ENCODE data around the gene SYNDIG1L. TPM values are rescaled to one million over a fixed set of nuclear protein-coding genes. Genes with fewer than 3 reads are reported as not detected.

The SYNDIG1L gene
- total RNA-seq, 1 experiment from 2014 or later: not detected

DNA sequence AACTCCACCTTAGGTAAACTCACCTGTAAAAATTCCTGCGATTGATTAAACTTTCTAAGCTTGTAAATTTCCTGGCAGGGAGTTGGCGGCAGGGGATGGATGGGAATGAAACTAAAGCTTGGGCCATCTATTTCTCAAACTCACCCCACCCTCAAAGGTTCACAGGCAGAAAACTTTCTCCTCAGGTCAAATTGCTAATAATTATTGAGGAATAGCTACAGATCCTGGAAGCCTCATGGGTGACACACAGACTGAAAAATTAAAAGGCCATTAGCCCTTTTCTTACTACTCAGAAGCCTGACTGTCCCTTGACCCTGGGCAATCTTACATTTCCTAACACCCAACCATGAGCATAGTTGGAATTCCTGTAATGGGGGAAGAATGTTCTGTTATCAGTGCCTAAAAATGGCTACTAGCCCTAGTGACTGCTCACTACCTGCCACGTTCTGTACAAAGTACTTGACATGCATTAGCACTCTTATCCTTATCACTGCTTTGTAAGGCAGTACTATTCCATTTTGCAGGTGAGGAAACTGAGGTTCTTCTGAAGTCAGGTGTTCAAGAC, 12.4 kb upstream of the SYNDIG1L start:
- in situ Hi-C loops (cut with HindIII; ENCODE audit: low pct_unique_long_range_greater_than_20kb, low sequenced_read_pairs): no loop called here
- DNase-seq (ENCODE audit: low read depth, low spot score): no peak

DNA sequence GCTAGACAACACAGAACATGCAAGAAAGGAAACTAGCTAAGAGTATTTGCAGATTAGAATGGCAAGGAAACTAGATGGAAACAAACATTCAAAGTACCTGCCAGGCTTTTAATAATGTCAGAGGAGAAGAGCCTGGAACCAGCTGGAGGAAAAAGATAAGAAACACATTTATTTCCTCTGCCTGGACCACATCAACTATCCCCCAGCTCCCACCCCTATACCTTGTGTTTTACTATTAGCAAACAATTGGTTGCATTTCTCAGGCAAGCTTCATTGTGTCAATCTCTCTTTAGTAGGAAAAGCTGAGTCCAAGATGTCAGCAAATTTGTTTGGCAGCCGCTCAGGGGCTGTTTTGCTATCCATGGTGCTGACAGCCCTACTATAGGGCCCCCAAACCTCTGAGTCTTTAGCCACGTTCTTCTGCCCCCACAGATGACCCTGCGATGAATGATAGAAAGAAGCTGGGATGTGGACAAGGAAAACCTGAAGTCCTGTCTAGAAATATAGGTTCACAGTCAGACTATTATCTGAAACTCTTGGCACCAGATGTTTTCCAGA, 11.6 kb upstream of the SYNDIG1L start:
- in situ Hi-C loops (cut with HindIII; ENCODE audit: low pct_unique_long_range_greater_than_20kb, low sequenced_read_pairs): no loop called here
- DNase-seq (ENCODE audit: low read depth, low spot score): no peak

DNA sequence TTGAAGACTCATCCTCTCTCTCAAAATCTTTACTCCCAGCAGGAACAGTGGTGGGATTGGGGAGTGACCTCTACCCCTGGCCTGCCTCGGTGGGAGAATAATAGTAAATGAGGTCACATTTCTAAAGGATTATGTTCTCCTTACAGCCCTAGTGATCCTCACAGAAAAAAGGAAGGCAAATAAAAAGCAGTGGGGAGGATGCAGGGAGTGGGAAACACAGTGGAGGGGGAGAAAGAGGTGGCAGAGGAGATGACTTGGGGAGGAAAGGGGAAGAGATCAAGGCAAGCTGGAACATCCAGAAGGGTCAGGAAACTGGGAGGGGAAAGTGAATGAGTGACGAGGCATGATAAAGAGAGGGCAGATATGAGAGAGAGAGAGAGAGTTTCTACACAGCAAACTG, 8.3 kb upstream of the SYNDIG1L start:
- in situ Hi-C loops (cut with HindIII; ENCODE audit: low pct_unique_long_range_greater_than_20kb, low sequenced_read_pairs): no loop called here

DNA sequence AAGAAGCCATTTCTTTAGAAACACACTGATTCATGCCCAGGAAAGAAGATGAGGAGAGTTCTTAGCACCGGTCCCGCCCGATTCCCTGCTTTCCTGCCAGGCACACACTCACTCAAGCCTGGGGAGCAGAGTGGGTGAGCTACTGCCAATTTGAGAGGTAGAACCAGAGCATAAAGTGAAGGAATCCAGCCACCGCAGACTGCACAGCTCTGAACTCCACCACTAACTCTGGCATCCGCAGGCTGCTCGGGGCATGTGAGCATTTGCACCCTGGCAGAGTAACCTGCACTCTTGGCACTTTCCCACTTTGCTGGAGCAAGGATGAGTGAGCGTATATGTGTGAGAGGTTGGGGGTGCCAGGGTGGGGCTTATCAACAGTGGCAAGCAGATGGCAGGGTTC, 4.0 kb upstream of the SYNDIG1L start:
- no peak for DNase-seq (ENCODE audit: low read depth, low spot score)
- in situ Hi-C loops (cut with HindIII; ENCODE audit: low pct_unique_long_range_greater_than_20kb, low sequenced_read_pairs): no loop called here

More for the DNA sequence above, 8.3 kb upstream of the SYNDIG1L start:
- DNase-seq (ENCODE audit: low read depth, low spot score): no peak

DNA sequence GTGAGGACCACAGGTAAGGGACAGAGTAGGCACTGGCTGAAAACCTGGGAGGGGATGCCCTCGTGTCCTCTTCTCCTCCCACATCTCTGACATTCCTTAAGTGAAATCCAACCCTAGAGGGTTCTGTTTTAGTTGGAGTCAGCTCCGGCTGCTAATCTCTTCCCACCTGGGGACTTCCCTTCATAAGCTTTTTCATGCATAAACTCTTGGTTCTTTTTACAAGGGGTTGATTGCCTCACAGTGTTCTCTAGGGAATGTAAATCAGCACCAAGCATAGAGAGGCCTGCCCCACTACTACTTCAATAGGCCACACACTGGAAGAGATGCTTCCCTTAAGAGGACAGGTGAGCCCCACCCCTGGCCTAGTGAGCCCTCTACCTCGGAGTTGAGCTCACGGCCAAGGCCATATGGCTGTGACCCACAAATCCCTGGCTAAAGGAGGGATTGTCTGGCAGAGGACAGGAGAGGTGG, 3.2 kb upstream of the SYNDIG1L start:
- no peak for DNase-seq (ENCODE audit: low read depth, low spot score)

DNA sequence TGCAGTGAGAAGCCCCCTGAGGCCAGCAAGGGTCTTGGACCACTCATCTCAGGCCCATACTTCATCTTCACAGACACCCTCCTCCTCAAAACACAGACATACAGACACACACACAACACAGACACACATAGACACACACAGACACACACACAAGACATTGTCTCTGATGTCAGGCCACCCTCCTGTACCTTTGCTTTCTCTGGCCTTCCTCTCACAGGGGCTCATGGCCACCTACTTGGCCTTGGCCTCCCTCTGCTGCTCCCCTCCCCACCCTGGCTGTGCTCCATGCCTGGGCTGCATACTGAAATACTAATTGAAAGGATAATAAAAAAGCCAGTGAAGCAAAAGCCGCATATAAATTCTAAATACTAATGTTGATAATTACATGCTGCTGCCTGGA, 1.6 kb upstream of the SYNDIG1L start:
- in situ Hi-C loops (cut with HindIII; ENCODE audit: low pct_unique_long_range_greater_than_20kb, low sequenced_read_pairs): no loop called here
- no peak for DNase-seq (ENCODE audit: low read depth, low spot score)

More for the DNA sequence above, 3.2 kb upstream of the SYNDIG1L start:
- in situ Hi-C loops (cut with HindIII; ENCODE audit: low pct_unique_long_range_greater_than_20kb, low sequenced_read_pairs): no loop called here

DNA sequence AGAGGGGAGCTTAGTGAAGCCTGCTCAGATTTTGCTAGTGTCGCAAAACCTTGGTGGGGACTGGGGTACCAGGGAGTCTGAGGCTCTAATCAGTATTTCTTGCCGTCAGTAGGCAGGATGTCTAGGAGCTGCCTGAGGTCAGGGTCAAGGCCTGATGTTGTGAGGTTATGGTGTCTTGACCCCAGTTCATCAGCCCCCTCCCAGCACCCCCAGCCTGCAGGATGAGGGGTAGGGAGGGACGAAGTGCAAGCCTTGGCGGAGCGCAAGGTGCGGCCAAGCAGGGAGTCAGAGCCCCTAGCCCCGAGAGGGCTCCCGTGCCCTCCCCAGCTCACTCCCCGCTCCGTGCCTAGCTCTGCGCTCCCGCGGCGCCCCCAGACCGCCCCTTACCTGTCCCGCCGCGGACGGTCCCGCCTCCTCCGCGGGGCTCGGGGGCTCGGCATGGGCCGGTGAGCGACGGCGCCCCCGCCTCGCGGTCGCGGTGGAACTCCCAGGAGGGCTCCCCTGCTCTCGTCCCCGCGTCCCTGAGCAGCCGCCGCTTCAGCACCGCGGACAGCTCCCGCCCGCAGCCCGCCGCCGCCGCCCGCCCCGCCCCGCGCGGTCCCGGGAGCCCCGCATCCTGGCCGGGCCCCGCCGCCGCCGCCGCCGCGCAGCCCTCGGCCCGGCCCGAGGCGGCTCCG, 347 bp downstream of the SYNDIG1L start:
- peak; percentile 9 for DNase-seq (ENCODE audit: low read depth, low spot score)
- in situ Hi-C loops (cut with HindIII; ENCODE audit: low pct_unique_long_range_greater_than_20kb, low sequenced_read_pairs): no loop called here

DNA sequence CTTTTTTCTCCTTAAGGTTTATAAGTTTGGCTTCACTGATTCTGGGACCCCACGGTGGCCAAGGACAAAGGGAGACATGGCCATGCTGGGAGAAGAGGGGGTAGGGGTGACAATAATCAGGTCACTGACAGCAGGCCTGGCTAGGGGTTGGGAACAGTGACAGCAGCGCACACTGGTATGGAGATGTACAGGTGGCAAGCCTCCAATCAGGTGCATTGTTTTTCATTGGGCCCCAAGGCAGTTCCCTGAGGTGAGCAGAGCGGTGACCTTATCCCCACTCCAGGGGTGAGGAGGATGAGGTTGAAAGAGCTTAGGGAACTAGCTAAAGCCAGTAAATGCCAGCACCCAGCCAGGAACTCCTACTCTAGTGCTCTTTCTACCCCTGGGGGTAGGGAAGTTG, 1.4 kb downstream of the SYNDIG1L start:
- DNase-seq (ENCODE audit: low read depth, low spot score): no peak
- in situ Hi-C loops (cut with HindIII; ENCODE audit: low pct_unique_long_range_greater_than_20kb, low sequenced_read_pairs): no loop called here

DNA sequence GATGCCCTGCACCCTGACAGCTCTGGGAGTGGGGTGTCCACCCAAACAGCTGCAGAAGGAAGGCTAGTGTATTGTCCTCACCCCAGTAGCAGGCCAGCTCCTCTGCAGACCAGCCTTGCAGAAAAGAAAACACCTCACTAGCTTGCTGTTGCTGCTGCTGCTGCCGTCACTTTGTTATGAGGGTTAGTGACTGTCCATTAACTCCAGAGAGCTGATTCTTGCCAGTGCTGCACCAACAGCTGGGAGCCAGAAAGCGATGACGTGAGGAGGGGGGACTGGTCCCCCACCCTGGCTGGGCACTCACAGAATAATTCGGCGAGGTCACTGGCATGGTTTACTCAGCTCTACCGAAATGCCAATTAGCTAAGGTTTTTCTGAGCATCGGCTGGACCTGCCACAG, 2.8 kb downstream of the SYNDIG1L start:
- DNase-seq (ENCODE audit: low read depth, low spot score): no peak
- in situ Hi-C loops (cut with HindIII; ENCODE audit: low pct_unique_long_range_greater_than_20kb, low sequenced_read_pairs): no loop called here

DNA sequence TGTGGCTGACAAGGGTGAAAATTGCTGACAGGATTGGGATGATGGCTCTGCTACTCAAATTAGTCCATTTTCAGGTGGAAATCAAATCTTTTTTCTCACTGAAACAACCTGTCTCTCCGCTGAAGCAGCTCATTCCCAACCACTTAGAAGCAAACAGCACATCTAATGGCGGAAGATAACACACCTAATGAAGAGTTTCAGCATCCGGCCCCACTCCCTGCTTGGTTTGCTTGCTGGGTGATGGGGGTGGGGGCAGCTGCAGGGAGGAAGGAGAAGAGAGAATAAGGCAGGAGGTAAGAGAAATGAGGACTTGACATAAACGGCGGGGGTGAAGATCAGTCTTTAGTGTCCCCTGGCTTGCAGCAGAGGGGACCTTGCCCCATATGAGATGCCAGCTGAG, 4.0 kb downstream of the SYNDIG1L start:
- in situ Hi-C loops (cut with HindIII; ENCODE audit: low pct_unique_long_range_greater_than_20kb, low sequenced_read_pairs): no loop called here
- DNase-seq (ENCODE audit: low read depth, low spot score): no peak

DNA sequence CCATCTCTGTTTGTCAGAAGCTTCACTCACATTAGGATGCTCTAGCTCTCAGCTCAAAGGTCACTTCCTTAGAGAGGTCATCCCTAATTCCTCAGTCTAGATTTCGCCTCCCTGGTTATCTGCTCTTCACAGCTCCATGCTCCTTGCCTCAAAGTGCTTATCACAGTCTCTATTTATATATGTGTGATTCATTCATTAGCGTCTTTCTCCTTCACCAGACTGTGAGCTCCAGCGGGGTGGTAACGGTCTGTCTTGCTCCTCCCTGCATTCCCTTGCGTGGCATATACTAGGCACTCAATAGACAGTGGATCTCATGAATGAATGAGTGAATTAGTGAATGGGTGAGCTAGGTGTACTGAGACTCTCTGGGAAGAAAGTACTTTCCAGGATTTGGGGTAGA, 6.9 kb downstream of the SYNDIG1L start:
- in situ Hi-C loops (cut with HindIII; ENCODE audit: low pct_unique_long_range_greater_than_20kb, low sequenced_read_pairs): no loop called here

DNA sequence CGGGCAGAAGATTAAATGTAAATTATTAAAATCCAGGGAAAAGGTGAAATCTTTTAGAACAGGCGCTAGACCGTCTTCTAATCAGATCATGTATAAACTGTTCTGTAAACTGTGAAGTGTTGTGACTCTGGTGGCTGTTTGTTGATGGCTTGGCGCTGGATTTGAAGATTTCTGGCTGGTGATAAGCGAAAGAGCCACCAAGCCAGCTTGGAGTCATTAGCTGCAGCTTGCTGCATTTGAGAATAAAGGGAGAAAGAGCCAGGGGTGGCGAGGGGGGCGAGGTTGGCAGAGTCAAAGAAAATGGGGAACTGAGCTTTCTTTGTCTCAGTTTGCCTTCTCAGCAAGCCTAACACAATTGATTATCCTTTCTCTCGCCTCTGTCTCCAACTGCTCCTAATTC, 8.0 kb downstream of the SYNDIG1L start:
- no peak for DNase-seq (ENCODE audit: low read depth, low spot score)
- in situ Hi-C loops (cut with HindIII; ENCODE audit: low pct_unique_long_range_greater_than_20kb, low sequenced_read_pairs): no loop called here

More for the DNA sequence above, 6.9 kb downstream of the SYNDIG1L start:
- no peak for DNase-seq (ENCODE audit: low read depth, low spot score)

DNA sequence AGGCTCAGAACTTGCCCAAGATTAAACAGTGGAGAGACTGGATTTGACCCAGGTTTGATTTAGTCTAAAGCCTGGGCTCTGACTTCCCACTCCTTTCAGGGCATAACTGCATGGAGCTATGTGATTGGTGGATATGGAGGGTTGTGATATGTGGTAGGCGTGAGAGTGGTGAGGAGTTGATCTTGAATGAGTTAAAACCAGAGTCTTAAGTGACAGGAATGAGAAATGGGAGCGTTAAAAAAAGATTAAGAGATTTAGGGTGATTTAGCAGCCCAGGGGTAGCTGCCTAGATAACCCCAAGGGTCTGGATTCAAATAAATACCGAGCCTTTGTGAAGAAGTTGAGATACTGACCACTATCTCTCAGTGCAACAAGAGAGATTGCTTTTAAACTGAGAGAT, 8.4 kb downstream of the SYNDIG1L start:
- DNase-seq (ENCODE audit: low read depth, low spot score): no peak
- in situ Hi-C loops (cut with HindIII; ENCODE audit: low pct_unique_long_range_greater_than_20kb, low sequenced_read_pairs): no loop called here

DNA sequence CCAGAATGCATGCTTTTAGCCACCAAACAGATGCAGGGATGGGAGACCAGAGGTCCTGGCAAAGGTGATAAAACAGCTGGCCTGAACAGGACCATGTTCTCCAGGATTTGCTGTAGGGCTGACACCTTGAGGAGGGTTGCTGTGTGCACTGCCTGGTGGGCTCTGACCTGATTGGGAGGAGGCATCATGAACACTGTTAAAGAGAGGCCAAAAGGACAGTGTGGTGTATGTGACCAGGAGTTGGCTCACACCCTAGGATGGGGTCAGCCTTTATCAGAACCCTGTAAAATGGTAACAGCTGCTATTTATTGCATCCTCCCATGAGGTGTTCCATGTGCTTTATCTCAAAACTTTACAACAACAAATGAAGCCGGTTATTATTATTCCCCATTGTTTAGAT, 8.8 kb downstream of the SYNDIG1L start:
- in situ Hi-C loops (cut with HindIII; ENCODE audit: low pct_unique_long_range_greater_than_20kb, low sequenced_read_pairs): no loop called here
- DNase-seq (ENCODE audit: low read depth, low spot score): no peak

DNA sequence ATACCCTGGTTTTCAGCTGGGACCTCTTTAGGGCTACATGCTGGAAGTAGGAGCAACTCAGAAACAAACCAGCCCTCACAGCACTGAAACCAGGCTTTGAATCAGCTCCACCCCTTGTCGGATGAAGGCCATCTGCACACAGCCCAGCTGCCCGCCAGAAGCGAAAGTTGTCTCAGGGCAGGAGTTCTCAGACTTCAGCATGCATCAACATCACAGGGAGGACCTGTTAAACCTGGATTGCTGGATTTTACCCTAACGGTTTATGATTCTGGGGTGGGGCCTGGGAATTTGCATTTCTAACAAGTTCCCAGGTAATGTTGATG, 10.9 kb downstream of the SYNDIG1L start:
- no peak for DNase-seq (ENCODE audit: low read depth, low spot score)
- in situ Hi-C loops (cut with HindIII; ENCODE audit: low pct_unique_long_range_greater_than_20kb, low sequenced_read_pairs): no loop called here

DNA sequence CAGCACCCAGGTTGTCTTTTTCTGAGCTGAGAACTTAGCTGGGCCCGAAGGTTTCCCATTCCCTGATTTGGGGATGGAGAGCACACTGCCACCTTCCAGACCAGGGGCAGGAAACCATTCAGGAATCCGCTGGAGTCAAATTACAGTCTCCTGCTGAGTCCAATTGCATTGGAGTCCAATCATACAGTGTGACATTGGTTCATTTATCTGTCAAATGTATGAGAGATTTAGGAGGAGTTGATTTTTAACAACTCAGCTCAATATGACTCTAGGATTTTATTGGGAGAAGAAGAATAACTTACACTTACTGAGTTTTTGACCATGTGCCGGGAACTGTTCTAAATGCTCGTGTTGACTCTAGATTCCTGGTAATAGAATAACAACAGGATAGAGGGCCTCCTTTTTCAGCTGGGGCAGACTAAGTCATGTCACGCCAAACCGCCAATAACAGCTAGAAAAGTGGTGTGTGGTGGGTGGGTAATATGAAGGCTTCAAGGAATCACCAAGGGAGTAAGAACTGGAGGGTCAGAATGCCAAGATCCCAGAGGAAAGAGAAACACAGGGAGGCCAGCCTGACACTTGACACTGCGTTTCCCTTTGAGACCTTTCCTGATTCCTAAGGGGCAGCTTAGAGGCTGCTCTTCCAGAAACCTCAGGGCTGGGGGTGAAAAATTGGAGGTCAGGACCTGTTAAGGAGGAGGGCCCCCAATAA, 11.5 kb downstream of the SYNDIG1L start:
- in situ Hi-C loops (cut with HindIII; ENCODE audit: low pct_unique_long_range_greater_than_20kb, low sequenced_read_pairs): no loop called here
- no peak for DNase-seq (ENCODE audit: low read depth, low spot score)

DNA sequence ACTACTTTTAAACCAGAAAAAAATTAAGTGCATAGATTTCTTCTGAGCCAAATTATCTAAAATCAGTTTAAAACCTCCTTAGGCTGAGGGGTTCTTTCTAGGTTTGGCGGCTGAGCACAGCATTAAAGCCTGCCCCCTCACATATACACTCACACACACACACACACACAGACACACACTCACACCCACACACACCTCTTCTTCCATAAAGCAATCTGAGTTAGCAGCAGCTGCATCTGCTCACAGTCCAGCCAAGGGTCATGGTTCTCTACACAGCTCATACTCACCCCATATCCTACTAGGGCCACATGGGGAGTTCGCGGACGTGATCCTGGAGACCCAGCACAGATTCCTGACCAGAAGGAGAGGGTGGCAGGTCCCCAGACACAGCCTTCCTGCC, 12.4 kb downstream of the SYNDIG1L start:
- DNase-seq (ENCODE audit: low read depth, low spot score): no peak
- in situ Hi-C loops (cut with HindIII; ENCODE audit: low pct_unique_long_range_greater_than_20kb, low sequenced_read_pairs): no loop called here

DNA sequence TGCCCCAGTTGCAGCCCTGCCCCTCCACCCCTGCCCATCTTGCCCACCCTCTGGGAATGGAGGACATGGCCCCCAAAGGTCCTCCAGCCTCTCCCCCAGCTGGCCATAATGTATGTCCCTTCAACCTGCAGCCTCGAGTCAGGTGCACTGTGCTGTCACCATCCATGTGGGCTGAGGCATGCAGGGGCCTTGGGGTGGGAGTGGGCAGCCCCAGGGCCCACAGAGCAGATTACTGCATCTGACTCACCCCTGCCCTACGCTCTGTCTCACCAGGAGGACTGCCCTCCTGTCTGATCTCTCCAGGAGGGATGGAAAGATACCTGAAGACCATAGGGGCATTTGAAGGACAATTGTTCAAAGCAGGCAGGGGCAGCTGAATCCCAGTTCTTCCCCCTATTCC, 13.3 kb downstream of the SYNDIG1L start:
- no peak for DNase-seq (ENCODE audit: low read depth, low spot score)
- in situ Hi-C loops (cut with HindIII; ENCODE audit: low pct_unique_long_range_greater_than_20kb, low sequenced_read_pairs): no loop called here

DNA sequence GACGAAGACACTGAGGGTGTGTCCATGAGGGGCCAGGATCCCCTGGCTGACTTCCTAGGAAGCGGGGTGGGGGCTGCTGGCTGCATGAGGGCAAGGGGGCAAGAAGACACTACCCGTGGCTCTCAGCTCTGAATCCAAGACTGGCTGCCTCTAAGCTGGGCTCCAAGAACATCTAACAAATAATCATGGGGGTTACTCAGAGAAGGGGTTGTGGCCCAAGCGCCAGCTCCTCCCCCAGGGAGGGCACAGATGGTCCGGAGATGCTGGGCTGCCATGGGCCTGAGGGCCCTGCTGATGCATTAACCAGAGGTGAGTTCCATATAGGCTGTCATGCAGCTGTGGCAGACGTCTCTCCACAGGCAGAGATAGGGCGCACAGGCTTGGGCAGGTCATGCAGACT, 14.3 kb downstream of the SYNDIG1L start:
- no peak for DNase-seq (ENCODE audit: low read depth, low spot score)
- in situ Hi-C loops (cut with HindIII; ENCODE audit: low pct_unique_long_range_greater_than_20kb, low sequenced_read_pairs): no loop called here
